ENCODE data around the gene MDK. TPM values are rescaled to one million over a fixed set of nuclear protein-coding genes. Genes with fewer than 3 reads are reported as not detected.

The MDK gene
- total and polyA plus RNA-seq, 2 experiments from 2014 or later = 388 to 477 TPM

- Mint-ChIP-seq H3K4me1 (peaks cover 17% of the 10 kb centered on the region; the same call in 2 of the 3 replicates), H3K9me3 (no peaks in the 10 kb centered on the region)
Observed at GRCh38 chr11:46421257-46421880, 39.9 kb downstream of the MDK start.

More at GRCh38 chr11:46421257-46421880, 39.9 kb downstream of the MDK start:
- Mint-ChIP-seq H3K4me3 (no peak overlapping the region), H3K27me3 (ENCODE audit: insufficient read depth, low read depth, poor library complexity) (peaks cover 1% of the 10 kb centered on the region), H3K27ac (no peak overlapping the region), H3K36me3 (ENCODE audit: low read depth) (peaks cover 5% of the 10 kb centered on the region; the same call in 2 of the 3 replicates)
- H3K79me2 ChIP-seq (replicated peaks; ENCODE audit: insufficient read depth) = no peaks in the 10 kb centered on the region
- H3K9me2 ChIP-seq (ENCODE audit: insufficient read depth) = no peaks in the 10 kb centered on the region
- 0 out of 2 replicates have a peak overlapping the region, but pooled peaks have one; percentile 55 for H3K27ac ChIP-seq (ENCODE audit: low read depth)
- ATAC-seq (no peak), DNase-seq (ENCODE audit: low spot score) (no peak)
- no peak overlapping the region for H3K4me3 ChIP-seq
- no peak overlapping the region for H3K4me2 ChIP-seq
- H3F3A ChIP-seq (replicated peaks; ENCODE audit: low read depth) = no peaks in the 10 kb centered on the region
- no peaks in the 10 kb centered on the region for H4K20me1 ChIP-seq (replicated peaks; ENCODE audit: insufficient read depth)
- 0 out of 2 replicates have a peak, but pooled peaks cover 4% of the 10 kb centered on the region for H3K4me1 ChIP-seq (ENCODE audit: insufficient read depth)
- H3K36me3 ChIP-seq (ENCODE audit: insufficient read depth) = peaks cover 3% of the 10 kb centered on the region; the same call in 1 of the 2 replicates
- no peaks in the 10 kb centered on the region for H3K27me3 ChIP-seq (ENCODE audit: insufficient read depth)
- H2AFZ ChIP-seq = no peak overlapping the region
- TF ChIP-seq POLR2AphosphoS5 (IDR thresholded peaks at IDR 0.05; ENCODE audit: low read depth) (no peak), STAT1 (IDR thresholded peaks at IDR 0.05; ENCODE audit: unreplicated experiment) (no peak), EZH2 (IDR thresholded peaks at IDR 0.05; ENCODE audit: low read depth, unreplicated experiment) (no peak), JUNB (IDR thresholded peaks at IDR 0.05; ENCODE audit: unreplicated experiment) (no peak), EZH2phosphoT487 (IDR thresholded peaks at IDR 0.05; ENCODE audit: unreplicated experiment) (no peak), ZNF114 (CRISPR knock-in tag; IDR thresholded peaks at IDR 0.05) (no peak), ZNF331 (CRISPR knock-in tag; IDR thresholded peaks at IDR 0.05; ENCODE audit: low read depth) (no peak), NANOG (IDR thresholded peaks at IDR 0.05; ENCODE audit: borderline replicate concordance) (no peak), CTCF (conservative IDR thresholded peaks at IDR 0.05; ENCODE audit: low read depth in 2 of 2) (no peak), ZNF462 (CRISPR knock-in tag; IDR thresholded peaks at IDR 0.05) (no peak), ETS1 (IDR thresholded peaks at IDR 0.05) (no peak), CREB1 (CRISPR knock-in tag; IDR thresholded peaks at IDR 0.05; ENCODE audit: low read depth) (no peak)
- TF ChIP-seq, protein P1, sequence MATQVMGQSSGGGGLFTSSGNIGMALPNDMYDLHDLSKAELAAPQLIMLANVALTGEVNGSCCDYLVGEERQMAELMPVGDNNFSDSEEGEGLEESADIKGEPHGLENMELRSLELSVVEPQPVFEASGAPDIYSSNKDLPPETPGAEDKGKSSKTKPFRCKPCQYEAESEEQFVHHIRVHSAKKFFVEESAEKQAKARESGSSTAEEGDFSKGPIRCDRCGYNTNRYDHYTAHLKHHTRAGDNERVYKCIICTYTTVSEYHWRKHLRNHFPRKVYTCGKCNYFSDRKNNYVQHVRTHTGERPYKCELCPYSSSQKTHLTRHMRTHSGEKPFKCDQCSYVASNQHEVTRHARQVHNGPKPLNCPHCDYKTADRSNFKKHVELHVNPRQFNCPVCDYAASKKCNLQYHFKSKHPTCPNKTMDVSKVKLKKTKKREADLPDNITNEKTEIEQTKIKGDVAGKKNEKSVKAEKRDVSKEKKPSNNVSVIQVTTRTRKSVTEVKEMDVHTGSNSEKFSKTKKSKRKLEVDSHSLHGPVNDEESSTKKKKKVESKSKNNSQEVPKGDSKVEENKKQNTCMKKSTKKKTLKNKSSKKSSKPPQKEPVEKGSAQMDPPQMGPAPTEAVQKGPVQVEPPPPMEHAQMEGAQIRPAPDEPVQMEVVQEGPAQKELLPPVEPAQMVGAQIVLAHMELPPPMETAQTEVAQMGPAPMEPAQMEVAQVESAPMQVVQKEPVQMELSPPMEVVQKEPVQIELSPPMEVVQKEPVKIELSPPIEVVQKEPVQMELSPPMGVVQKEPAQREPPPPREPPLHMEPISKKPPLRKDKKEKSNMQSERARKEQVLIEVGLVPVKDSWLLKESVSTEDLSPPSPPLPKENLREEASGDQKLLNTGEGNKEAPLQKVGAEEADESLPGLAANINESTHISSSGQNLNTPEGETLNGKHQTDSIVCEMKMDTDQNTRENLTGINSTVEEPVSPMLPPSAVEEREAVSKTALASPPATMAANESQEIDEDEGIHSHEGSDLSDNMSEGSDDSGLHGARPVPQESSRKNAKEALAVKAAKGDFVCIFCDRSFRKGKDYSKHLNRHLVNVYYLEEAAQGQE (IDR thresholded peaks at IDR 0.05; ENCODE audit: unreplicated experiment) = no peak

Data from GM23338 (cell line).